OCI-LY3 (cell line): ENCODE measurements around the gene SIRT6.
"Not testable (repeated sequence)": the region's sequence is repeated elsewhere in the genome, so short reads cannot be mapped to it uniquely, and the experiment has no call there.

ENCODE experiments used
- EZH2phosphoT487 ChIP-seq: fragments of 200-600 bp; shearing (Covaris generic); IDR thresholded peaks from 2 replicates; pipeline ENCODE4 v1.6.1; 2018; ENCODE audit warnings: antibody characterized with exemption, mixed run types, low read depth
- TF ChIP-seq, protein P1 (sequence below): fragments of 200-600, 300-600 bp; sonication (generic); IDR thresholded peaks from 2 replicates; pipeline ENCODE4 v1.5.1; 2014; ENCODE audit warnings: antibody characterized with exemption, low read length, low read depth

DNA sequence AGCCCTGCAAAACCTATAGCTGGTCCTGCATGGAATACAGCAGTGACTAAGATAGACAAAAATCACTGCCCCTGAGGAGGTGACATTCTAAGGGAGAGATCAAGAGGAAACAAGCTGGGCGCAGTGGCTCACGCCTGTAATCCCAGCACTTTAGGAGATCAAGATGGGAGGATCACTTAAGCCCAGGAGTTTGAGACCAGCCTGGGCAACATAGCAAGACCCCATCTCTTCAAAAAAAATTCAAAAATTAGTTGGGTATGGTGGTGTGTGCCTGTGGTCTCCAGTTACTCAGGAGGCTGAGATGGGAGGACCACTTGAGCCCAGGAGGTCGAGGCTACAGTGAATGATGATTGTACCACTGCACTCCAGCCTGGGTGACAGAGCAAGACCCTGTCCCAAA, 10.2 kb upstream of the SIRT6 start:
- TF ChIP-seq, protein P1, sequence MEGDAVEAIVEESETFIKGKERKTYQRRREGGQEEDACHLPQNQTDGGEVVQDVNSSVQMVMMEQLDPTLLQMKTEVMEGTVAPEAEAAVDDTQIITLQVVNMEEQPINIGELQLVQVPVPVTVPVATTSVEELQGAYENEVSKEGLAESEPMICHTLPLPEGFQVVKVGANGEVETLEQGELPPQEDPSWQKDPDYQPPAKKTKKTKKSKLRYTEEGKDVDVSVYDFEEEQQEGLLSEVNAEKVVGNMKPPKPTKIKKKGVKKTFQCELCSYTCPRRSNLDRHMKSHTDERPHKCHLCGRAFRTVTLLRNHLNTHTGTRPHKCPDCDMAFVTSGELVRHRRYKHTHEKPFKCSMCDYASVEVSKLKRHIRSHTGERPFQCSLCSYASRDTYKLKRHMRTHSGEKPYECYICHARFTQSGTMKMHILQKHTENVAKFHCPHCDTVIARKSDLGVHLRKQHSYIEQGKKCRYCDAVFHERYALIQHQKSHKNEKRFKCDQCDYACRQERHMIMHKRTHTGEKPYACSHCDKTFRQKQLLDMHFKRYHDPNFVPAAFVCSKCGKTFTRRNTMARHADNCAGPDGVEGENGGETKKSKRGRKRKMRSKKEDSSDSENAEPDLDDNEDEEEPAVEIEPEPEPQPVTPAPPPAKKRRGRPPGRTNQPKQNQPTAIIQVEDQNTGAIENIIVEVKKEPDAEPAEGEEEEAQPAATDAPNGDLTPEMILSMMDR: not testable (repeated sequence)
- not testable (repeated sequence) for TF ChIP-seq EZH2phosphoT487
